Embryonic facial prominence (tissue), 1 donor: ENCODE results near the gene GAB1.

Source experiments
- DNase-seq: peaks from one replicate; pipeline ENCODE4 v3.0.0-alpha.2; 2016; ENCODE audit errors: extremely low spot score

Gene GAB1

GRCh38 chr4:143358923-143359643 is 22.4 kb downstream of the GAB1 start:
- DNase-seq, result no peak

- DNase-seq, result no peak
Observed at GRCh38 chr4:143359644-143360193, 23.0 kb downstream of the GAB1 start.

- DNase-seq, result no peak
Observed at GRCh38 chr4:143360838-143361625, 24.4 kb downstream of the GAB1 start.

GRCh38 chr4:143362349-143363046 is 25.8 kb downstream of the GAB1 start:
- no peak for DNase-seq

GRCh38 chr4:143363332-143363731 is 26.7 kb downstream of the GAB1 start:
- DNase-seq, result no peak

- no peak for DNase-seq
Observed at GRCh38 chr4:143364063-143364462, 27.4 kb downstream of the GAB1 start.

GRCh38 chr4:143367863-143368262 is 31.2 kb downstream of the GAB1 start:
- DNase-seq, result no peak

- no peak for DNase-seq
Observed at GRCh38 chr4:143369552-143369951, 32.9 kb downstream of the GAB1 start.

- DNase-seq, result no peak
Observed at GRCh38 chr4:143372093-143372915, 35.6 kb downstream of the GAB1 start.

- no peak for DNase-seq
Observed at GRCh38 chr4:143374255-143374654, 37.6 kb downstream of the GAB1 start.

- DNase-seq, result no peak
Observed at GRCh38 chr4:143374771-143375170, 38.1 kb downstream of the GAB1 start.

- DNase-seq, result no peak
Observed at GRCh38 chr4:143375326-143376073, 38.8 kb downstream of the GAB1 start.

GRCh38 chr4:143377611-143378099 is 41.0 kb downstream of the GAB1 start:
- DNase-seq, result no peak

GRCh38 chr4:143380629-143381028 is 44.0 kb downstream of the GAB1 start:
- peak; percentile 68 for DNase-seq

- peak; percentile 37 for DNase-seq
Observed at GRCh38 chr4:143381189-143382118, 44.8 kb downstream of the GAB1 start.

GRCh38 chr4:143382596-143382995 is 45.9 kb downstream of the GAB1 start:
- no peak for DNase-seq

GRCh38 chr4:143383005-143383574 is 46.4 kb downstream of the GAB1 start:
- no peak for DNase-seq

- DNase-seq, result no peak
Observed at GRCh38 chr4:143384381-143384994, 47.8 kb downstream of the GAB1 start.

GRCh38 chr4:143386812-143387211 is 50.1 kb downstream of the GAB1 start:
- no peak for DNase-seq
